Mucosa of stomach (tissue), 1 donor: ENCODE data around the gene SMCHD1.

Experiments
- H3K27me3 ChIP-seq: one replicate; pipeline ENCODE4 v1.7.0; 2013; ENCODE audit warnings: mild to moderate bottlenecking, low read length; ENCODE audit not compliant: control insufficient read depth, insufficient read depth
- H3K36me3 ChIP-seq: one replicate; pipeline ENCODE4 v1.7.0; 2013; ENCODE audit warnings: low read length; ENCODE audit not compliant: control insufficient read depth, insufficient read depth
- H3K4me1 ChIP-seq: one replicate; pipeline ENCODE4 v1.7.0; 2013; ENCODE audit warnings: mild to moderate bottlenecking, low read length; ENCODE audit not compliant: control insufficient read depth, insufficient read depth
- H3K4me3 ChIP-seq: one replicate; pipeline ENCODE4 v1.7.0; 2013; ENCODE audit warnings: low read length
- H3K9ac ChIP-seq: one replicate; pipeline ENCODE4 v1.7.0; 2013; ENCODE audit warnings: mild to moderate bottlenecking, low read length, moderate library complexity
- H3K9me3 ChIP-seq: one replicate; pipeline ENCODE4 v1.7.0; 2013; ENCODE audit warnings: mild to moderate bottlenecking, low read length, moderate library complexity; ENCODE audit not compliant: control insufficient read depth
- donor health status: Pancreatic carcinoma.

Gene SMCHD1

DNA sequence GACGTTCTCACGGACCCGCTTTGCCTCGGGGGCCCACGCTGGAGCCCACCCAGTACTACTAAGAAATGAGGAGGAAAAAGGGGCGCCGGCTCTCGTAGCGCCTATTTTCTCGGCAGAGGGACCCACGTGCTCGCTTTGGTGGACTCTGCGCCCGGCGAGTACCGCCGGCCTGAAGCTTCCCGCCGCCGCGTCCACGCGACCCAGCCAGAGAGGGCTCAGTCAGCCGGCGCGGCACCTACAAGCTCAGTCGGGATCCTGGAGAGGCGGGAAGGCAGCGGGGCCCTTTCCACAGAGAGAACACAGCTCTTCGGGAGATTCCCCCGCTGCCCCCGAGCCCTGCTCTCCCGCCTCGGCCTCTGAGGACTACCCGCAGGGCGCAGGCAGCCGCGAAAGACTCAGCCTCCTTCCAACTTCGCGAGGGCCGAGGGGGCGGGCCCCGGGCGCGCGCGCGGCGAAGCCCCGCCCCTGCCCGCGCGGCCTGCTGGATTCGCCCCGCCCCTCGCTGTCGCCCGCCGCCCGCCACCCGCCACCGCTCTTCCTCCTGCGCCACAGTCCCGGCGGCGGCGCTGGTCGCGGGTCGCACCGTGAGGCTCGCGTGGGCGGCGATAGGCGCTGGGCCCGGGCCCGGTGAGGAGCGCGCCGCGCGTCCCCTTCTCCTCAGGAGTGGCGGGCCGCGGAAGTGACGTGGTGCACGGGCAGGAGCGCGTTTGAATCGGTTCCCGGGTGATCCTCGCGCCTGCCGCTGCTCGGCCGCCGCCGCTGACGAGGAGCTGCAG is at the start of gene SMCHD1:
Gene SMCHD1, plus strand, starts transcription at position 549 of the 776 bp plus-strand sequence. CDS start 350 bp downstream, outside the sequence.
- Histone ChIP-seq H3K27me3 (no peaks in the 10 kb centered on the region), H3K4me1 (peaks cover 12% of the 10 kb centered on the region)

DNA sequence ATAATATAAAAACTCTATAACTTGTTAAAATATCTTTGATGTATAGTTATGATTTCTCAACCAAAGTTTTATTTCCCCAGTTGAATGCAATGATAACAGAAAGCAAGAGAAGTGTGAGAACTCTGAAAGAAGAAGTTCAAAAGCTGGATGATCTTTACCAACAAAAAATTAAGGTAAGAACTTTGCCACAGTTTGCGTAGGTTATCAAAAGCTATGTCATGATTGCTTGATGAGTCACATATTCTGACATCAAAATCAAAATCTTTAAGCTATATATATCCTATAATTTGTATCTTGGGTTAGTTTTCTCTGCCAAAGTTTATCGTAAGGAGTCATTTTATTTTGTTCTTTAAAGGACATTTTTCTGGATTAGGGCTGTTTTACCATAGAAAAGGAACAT is 49.2 kb upstream of the SMCHD1 start:
- Histone ChIP-seq H3K27me3 (no peaks in the 10 kb centered on the region), H3K36me3 (no peaks in the 10 kb centered on the region), H3K4me1 (no peaks in the 10 kb centered on the region), H3K9ac (no peak overlapping the region), H3K4me3 (no peak overlapping the region), H3K9me3 (no peaks in the 10 kb centered on the region)

More for the DNA sequence above, at the start of gene SMCHD1:
- H3K36me3 ChIP-seq = no peaks in the 10 kb centered on the region
- H3K4me3 ChIP-seq = peak within 1 kb of the TSS; percentile 92
- peak within 1 kb of the TSS; percentile 95 for H3K9ac ChIP-seq
- no peaks in the 10 kb centered on the region for H3K9me3 ChIP-seq

DNA sequence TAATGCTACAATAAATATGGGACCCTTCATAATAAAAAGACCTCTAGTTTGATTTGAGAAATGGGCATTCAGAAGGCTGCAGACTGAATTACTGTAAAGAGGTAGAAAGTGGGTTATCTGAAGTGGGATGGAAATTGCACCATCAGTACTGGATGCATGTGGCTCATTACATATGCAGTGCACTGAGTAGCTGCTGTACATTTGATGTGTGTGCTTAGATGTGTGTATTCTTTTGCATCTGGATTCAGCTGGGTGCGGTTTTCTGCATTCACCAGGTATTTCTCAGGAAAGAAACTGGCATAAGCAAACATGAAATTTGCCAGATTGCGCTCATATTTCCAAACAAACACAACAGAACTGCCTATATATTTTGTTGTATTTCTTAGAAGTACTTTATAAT is 45.9 kb upstream of the SMCHD1 start:
- Histone ChIP-seq H3K4me3 (no peak overlapping the region), H3K4me1 (no peaks in the 10 kb centered on the region), H3K36me3 (no peaks in the 10 kb centered on the region)

DNA sequence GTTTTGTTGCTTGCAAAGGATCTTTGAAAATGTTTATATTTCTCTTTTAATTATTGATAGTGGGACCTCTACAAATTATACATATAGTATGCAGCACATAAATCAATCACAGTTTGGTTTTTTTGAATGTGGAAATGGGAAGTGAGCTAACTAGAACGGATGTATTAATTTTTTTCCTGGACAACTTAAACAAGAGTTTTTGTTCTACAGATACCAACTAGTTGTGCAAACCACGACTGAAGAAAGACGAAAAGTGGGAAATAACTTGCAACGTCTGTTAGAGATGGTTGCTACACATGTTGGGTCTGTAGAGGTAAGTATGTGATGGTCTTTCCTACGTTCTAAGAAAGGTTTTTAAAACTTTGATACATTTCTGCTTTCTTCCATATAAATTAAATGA is 45.0 kb upstream of the SMCHD1 start:
- no peaks in the 10 kb centered on the region for H3K27me3 ChIP-seq
- no peaks in the 10 kb centered on the region for H3K4me1 ChIP-seq
- H3K9me3 ChIP-seq = no peaks in the 10 kb centered on the region
- no peak overlapping the region for H3K4me3 ChIP-seq
- H3K9ac ChIP-seq = no peak overlapping the region
- H3K36me3 ChIP-seq = no peaks in the 10 kb centered on the region

More for the DNA sequence above, 45.9 kb upstream of the SMCHD1 start:
- Histone ChIP-seq H3K9ac (no peak overlapping the region), H3K27me3 (no peaks in the 10 kb centered on the region), H3K9me3 (no peaks in the 10 kb centered on the region)

DNA sequence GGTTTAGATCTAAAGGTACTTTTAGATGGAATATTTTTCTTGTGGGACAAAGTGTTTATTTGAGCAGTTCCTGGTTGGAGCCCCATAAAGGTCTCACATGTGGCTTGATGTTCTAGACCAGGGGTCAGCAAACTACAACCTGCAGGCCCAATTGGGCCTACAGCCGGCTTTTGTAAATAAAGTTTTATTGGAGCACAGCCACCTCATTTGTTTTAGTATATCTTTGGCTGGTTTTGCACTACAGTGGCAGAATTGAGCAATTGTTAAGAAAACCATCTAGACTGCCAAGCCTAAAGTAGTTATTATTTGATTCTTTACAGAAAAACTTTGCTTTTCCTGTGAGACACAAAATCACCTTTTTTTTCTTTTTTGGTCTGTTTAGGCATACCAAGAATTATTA is 42.5 kb upstream of the SMCHD1 start:
- no peak overlapping the region for H3K9ac ChIP-seq
- H3K9me3 ChIP-seq = no peaks in the 10 kb centered on the region
- no peaks in the 10 kb centered on the region for H3K4me1 ChIP-seq
- no peak overlapping the region for H3K4me3 ChIP-seq
- H3K27me3 ChIP-seq = no peaks in the 10 kb centered on the region
- H3K36me3 ChIP-seq = no peaks in the 10 kb centered on the region

DNA sequence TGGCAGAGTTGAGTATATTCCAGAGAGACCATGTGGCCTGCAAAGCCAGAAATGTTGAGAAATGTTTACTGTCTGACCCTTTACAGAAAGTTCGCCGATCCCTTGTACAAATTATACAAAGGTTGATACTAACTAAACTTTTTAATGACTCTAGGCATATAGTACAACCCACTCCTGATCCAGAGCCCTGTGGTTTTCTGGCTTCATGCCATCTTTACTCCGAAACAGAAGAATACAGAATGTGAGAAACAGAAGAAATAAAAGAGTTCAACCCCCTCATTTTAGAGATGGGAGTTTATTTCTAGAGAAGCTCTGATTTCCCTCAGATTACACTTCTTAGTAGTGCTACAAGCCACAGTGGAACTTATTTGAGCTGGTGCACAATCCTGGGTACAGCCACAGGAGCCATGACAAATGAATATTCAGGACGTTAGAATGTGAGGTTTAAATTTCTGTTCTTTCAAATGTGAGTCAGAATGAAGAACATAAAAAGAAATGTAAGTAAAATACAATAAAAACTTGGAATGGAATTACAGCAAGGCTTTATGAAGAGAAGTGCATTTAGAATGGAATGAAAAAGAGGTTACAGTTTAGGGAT is 38.0 kb upstream of the SMCHD1 start:
- H3K4me3 ChIP-seq = no peak overlapping the region
- no peaks in the 10 kb centered on the region for H3K36me3 ChIP-seq
- no peaks in the 10 kb centered on the region for H3K27me3 ChIP-seq
- H3K9ac ChIP-seq = no peak overlapping the region
- no peaks in the 10 kb centered on the region for H3K4me1 ChIP-seq
- no peaks in the 10 kb centered on the region for H3K9me3 ChIP-seq

DNA sequence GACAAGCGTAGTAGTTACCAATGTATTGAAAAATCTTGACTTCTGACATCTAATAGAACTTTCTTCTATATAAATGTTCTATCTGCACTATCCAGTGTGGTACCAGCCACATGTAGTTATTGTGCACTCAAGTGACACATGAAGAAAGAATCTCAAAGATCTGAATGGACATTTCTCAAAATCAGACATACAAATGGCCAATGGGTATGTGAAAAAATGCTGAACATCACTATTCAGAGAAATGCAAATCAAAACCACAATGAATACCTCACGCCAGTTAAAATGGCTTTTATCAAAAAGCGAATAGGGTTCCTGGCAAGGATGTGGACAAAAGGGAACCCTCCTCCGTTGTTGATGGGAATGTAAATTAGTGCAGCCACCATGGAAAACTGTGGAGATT is 37.5 kb upstream of the SMCHD1 start:
- Histone ChIP-seq H3K9me3 (no peaks in the 10 kb centered on the region), H3K4me1 (no peaks in the 10 kb centered on the region), H3K4me3 (no peak overlapping the region), H3K36me3 (no peaks in the 10 kb centered on the region), H3K27me3 (no peaks in the 10 kb centered on the region), H3K9ac (no peak overlapping the region)

DNA sequence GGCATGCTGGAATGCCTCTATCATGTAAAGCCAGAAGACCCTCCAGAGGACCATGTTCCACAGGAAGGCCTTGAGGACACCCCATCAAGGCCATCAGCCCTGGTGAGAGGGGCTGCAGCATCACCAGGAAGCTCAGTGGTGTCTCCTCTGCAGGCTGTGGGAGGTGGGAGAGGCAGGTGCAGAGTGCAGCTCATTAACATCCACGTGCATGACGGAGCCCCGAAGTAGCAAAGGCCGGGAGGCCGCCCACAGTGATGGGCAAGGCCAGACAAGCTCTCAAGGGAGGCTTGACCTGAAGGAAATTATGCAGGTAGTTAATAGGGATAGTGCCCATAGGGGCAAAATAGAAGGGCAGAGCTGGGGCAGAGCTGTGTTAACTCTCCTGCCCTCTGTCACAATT is 30.3 kb upstream of the SMCHD1 start:
- no peaks in the 10 kb centered on the region for H3K36me3 ChIP-seq
- no peak overlapping the region for H3K9ac ChIP-seq
- no peak overlapping the region for H3K4me3 ChIP-seq
- H3K9me3 ChIP-seq = no peaks in the 10 kb centered on the region
- H3K4me1 ChIP-seq = no peaks in the 10 kb centered on the region
- no peaks in the 10 kb centered on the region for H3K27me3 ChIP-seq

DNA sequence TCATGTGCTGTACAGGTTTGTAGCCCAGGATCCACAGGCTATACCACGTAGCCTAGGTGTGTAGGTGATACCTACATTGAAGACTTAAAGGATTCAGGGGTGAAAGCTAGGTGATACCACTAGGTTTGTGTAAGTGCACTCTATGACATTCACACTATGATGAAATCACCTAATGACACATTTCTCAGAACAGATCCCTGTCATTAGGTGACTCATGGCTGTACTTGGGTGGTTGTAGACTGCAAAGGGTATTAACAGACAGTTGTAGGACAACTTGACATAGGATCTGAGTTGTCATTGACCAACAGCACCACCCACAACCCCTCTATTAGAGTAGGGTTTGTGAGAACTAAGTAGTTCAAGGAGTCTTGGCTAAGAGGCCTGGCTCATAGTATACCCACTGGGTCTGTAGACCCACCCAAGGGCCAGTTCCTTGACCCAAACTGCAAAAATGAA is 27.7 kb upstream of the SMCHD1 start:
- Histone ChIP-seq H3K27me3 (no peaks in the 10 kb centered on the region), H3K4me3 (no peak overlapping the region), H3K9me3 (no peaks in the 10 kb centered on the region)

DNA sequence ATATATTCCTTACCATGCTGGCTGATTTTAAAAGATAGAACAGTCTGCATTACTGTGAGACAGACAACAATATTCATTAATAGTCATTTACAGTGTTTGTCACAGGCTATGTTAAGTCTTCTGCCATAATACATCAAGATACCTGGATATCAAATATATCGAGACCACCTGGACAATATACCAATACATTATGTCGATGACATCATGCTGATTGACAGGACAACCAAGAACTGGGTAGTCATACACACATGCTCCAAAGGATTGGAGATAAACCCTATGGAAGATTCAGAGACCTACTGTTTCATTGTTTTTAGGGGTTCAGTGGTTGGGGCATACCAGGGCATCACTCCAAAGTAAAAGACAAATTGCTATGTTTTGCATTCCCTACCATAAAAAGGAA is 26.5 kb upstream of the SMCHD1 start:
- Histone ChIP-seq H3K4me1 (no peaks in the 10 kb centered on the region), H3K4me3 (no peak overlapping the region), H3K36me3 (no peaks in the 10 kb centered on the region)

More for the DNA sequence above, 27.7 kb upstream of the SMCHD1 start:
- Histone ChIP-seq H3K9ac (no peak overlapping the region), H3K4me1 (no peaks in the 10 kb centered on the region), H3K36me3 (no peaks in the 10 kb centered on the region)

DNA sequence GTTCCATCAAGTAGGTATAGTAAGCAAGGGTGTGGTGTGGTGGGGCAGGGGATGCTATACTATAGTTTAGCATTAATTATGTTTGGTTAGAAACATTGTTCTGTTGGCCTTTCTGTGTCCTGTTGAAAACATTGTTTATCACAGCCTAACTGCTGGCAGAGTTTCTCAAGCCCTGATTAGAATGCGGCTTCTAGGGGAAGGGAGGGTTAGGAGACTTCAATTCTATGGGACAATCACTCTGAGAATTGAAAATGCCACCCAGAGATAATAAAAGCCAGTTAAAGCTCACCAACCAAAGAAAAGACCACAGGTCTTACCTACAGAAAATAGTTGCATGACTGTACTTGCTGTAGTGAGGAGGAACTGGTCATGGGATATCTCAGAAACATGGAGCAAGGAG is 19.9 kb upstream of the SMCHD1 start:
- Histone ChIP-seq H3K4me1 (peaks cover 20% of the 10 kb centered on the region), H3K9ac (no peak overlapping the region), H3K4me3 (no peak overlapping the region), H3K9me3 (no peaks in the 10 kb centered on the region), H3K27me3 (no peaks in the 10 kb centered on the region), H3K36me3 (no peaks in the 10 kb centered on the region)

More for the DNA sequence above, 26.5 kb upstream of the SMCHD1 start:
- H3K9ac ChIP-seq = no peak overlapping the region
- no peaks in the 10 kb centered on the region for H3K9me3 ChIP-seq
- H3K27me3 ChIP-seq = no peaks in the 10 kb centered on the region

DNA sequence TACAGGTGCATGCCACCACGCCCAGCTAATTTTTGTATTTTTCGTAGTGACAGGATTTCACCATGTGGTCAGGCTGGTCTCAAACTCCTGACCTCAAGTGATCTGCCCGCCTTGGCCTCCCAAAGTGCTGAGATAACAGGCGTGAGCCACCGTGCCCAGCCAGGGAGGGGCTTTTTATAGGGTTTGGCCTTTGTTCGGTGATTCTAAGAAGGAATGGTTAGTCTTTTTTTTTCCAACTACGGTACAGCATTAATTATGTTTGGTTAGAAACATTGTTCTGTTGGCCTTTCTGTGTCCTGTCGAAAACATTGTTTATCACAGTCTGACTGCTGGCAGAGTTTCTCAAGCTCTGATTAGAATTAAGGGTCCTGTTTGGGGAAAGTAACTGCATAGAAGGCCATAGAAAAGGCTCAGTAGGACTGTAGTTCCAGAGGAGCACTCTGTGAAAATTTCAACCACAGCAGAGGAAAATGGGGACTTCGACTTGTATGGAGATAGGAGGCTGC is 19.3 kb upstream of the SMCHD1 start:
- H3K4me1 ChIP-seq = peaks cover 20% of the 10 kb centered on the region
- no peaks in the 10 kb centered on the region for H3K36me3 ChIP-seq
- peak overlapping the region; percentile 57 for H3K9ac ChIP-seq
- H3K9me3 ChIP-seq = no peaks in the 10 kb centered on the region
- H3K27me3 ChIP-seq = no peaks in the 10 kb centered on the region
- H3K4me3 ChIP-seq = peak overlapping the region; percentile 25
